ENCODE results near the gene LHX6. TPM values are rescaled to one million over a fixed set of nuclear protein-coding genes. Genes with fewer than 3 reads are reported as not detected.

Gene LHX6
- polyA plus RNA-seq, 2 of the 4 experiments (the other 2 are of a cell fraction): 0.14 to 0.26 TPM

- ATAC-seq: no peak
- no peak for DNase-seq (ENCODE audit: low read depth in 1 of 2, low spot score in 1 of 2)
- CTCF ChIA-PET: interaction anchor here (0.5 to 2.9 kb wide), 3 partner anchors 35 to 747 kb away, joined by 3 to 8 read pairs (median 3); no protein-coding TSS in a partner anchor
- no peak overlapping the region for H3K27ac ChIP-seq
- no peak for FAIRE-seq
- H3K4me3 ChIP-seq: no peak overlapping the region
- no peak for TF ChIP-seq HOXB5 (CRISPR knock-in tag; IDR thresholded peaks at IDR 0.05)
- no peak for TF ChIP-seq USF2 (IDR thresholded peaks at IDR 0.05)
- no peak for TF ChIP-seq CBX8 (IDR thresholded peaks at IDR 0.05)
- no peak for TF ChIP-seq EHF (CRISPR knock-in tag; IDR thresholded peaks at IDR 0.05)
- no peak for TF ChIP-seq NR3C1 (IDR thresholded peaks at IDR 0.05)
- no peak for TF ChIP-seq EHMT2 (IDR thresholded peaks at IDR 0.05; ENCODE audit: low read depth)
- TF ChIP-seq ZC3H11A (IDR thresholded peaks at IDR 0.05): no peak
- no peak for TF ChIP-seq ZSCAN20 (CRISPR knock-in tag; IDR thresholded peaks at IDR 0.05)
- TF ChIP-seq NFE2L2 (conservative IDR thresholded peaks at IDR 0.05; ENCODE audit: low read length): no peak
- TF ChIP-seq MAFK (IDR thresholded peaks at IDR 0.05; ENCODE audit: partially characterized antibody): no peak
- TF ChIP-seq HOXB13 (CRISPR knock-in tag; IDR thresholded peaks at IDR 0.05; ENCODE audit: low read depth): no peak
- no peak for TF ChIP-seq CBX2 (IDR thresholded peaks at IDR 0.05; ENCODE audit: borderline replicate concordance, low read depth)
- TF ChIP-seq POLR2A (IDR thresholded peaks at IDR 0.05; ENCODE audit: low read length): no peak
- TF ChIP-seq KDM5A (IDR thresholded peaks at IDR 0.05): no peak
- TF ChIP-seq MAX (IDR thresholded peaks at IDR 0.05): no peak
- no peak for TF ChIP-seq CTCF (IDR thresholded peaks at IDR 0.05)
- TF ChIP-seq, protein P1, sequence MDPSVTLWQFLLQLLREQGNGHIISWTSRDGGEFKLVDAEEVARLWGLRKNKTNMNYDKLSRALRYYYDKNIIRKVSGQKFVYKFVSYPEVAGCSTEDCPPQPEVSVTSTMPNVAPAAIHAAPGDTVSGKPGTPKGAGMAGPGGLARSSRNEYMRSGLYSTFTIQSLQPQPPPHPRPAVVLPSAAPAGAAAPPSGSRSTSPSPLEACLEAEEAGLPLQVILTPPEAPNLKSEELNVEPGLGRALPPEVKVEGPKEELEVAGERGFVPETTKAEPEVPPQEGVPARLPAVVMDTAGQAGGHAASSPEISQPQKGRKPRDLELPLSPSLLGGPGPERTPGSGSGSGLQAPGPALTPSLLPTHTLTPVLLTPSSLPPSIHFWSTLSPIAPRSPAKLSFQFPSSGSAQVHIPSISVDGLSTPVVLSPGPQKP (IDR thresholded peaks at IDR 0.05; ENCODE audit: low read depth, low read length): no peak
- no peak for TF ChIP-seq ESRRA (IDR thresholded peaks at IDR 0.05; ENCODE audit: borderline replicate concordance, low read length)
- POLR2A ChIA-PET: interaction anchor here (0.5 kb wide), 1 partner anchor 12 kb away, joined by 3 read pairs; no protein-coding TSS in a partner anchor
- no peak overlapping the region for H3K4me2 ChIP-seq
- 85% methylated on average over 7 of the region's 7 CpGs for WGBS (ENCODE audit: missing lambda C conversion rate)
- peaks cover 10% of the 10 kb centered on the region; the same call in 1 of the 3 replicates for H3K4me1 ChIP-seq
- H3K9me3 ChIP-seq: no peaks in the 10 kb centered on the region
Observed at GRCh38 chr9:122212473-122213004, 16.2 kb downstream of the LHX6 start.

GRCh38 chr9:122209451-122209850, 19.3 kb downstream of the LHX6 start:
- H3K27ac ChIP-seq: no peak overlapping the region
- FAIRE-seq: no peak
- ATAC-seq: no peak
- H3K9me3 ChIP-seq: no peaks in the 10 kb centered on the region
- no peak overlapping the region for H3K4me3 ChIP-seq
- 63% methylated on average over 8 of the region's 12 CpGs for WGBS (ENCODE audit: missing lambda C conversion rate)
- ChIA-PET CTCF (interaction anchor here (1.2 to 2.9 kb wide), 3 partner anchors 12 to 87 kb away, joined by 3 to 8 read pairs (median 3); no protein-coding TSS in a partner anchor), POLR2A (no interaction called here)
- peaks cover 9% of the 10 kb centered on the region; the same call in 1 of the 3 replicates for H3K4me1 ChIP-seq
- H3K4me2 ChIP-seq: no peak overlapping the region
- DNase-seq (ENCODE audit: low read depth in 1 of 2, low spot score in 1 of 2): no peak
- TF ChIP-seq TFCP2L1 (CRISPR knock-in tag; IDR thresholded peaks at IDR 0.05) (no peak), POLR2A (IDR thresholded peaks at IDR 0.05; ENCODE audit: low read length) (no peak), HOXB13 (CRISPR knock-in tag; IDR thresholded peaks at IDR 0.05; ENCODE audit: low read depth) (no peak), FOSL2 (IDR thresholded peaks at IDR 0.05) (no peak), FOSL2 (CRISPR knock-in tag; IDR thresholded peaks at IDR 0.05) (no peak), REST (IDR thresholded peaks at IDR 0.05) (no peak), FOSB (CRISPR knock-in tag; IDR thresholded peaks at IDR 0.05) (no peak), ATOH8 (CRISPR knock-in tag; IDR thresholded peaks at IDR 0.05; ENCODE audit: low read depth) (no peak), KDM1A (IDR thresholded peaks at IDR 0.05; ENCODE audit: low read depth) (no peak), EHF (CRISPR knock-in tag; IDR thresholded peaks at IDR 0.05) (no peak), NFE2L2 (conservative IDR thresholded peaks at IDR 0.05; ENCODE audit: low read length) (no peak), CBX2 (IDR thresholded peaks at IDR 0.05; ENCODE audit: borderline replicate concordance, low read depth) (no peak), CEBPB (IDR thresholded peaks at IDR 0.05) (no peak), GATA3 (IDR thresholded peaks at IDR 0.05; ENCODE audit: borderline replicate concordance) (no peak), RCOR1 (IDR thresholded peaks at IDR 0.05; ENCODE audit: low read depth, low read length) (no peak), RARB (CRISPR knock-in tag; IDR thresholded peaks at IDR 0.05) (no peak), ZSCAN20 (CRISPR knock-in tag; IDR thresholded peaks at IDR 0.05) (no peak)
- TF ChIP-seq, protein P2, sequence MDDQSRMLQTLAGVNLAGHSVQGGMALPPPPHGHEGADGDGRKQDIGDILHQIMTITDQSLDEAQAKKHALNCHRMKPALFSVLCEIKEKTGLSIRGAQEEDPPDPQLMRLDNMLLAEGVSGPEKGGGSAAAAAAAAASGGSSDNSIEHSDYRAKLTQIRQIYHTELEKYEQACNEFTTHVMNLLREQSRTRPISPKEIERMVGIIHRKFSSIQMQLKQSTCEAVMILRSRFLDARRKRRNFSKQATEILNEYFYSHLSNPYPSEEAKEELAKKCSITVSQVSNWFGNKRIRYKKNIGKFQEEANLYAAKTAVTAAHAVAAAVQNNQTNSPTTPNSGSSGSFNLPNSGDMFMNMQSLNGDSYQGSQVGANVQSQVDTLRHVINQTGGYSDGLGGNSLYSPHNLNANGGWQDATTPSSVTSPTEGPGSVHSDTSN (IDR thresholded peaks at IDR 0.05): no peak

Data from A549 (cell line).